Endometrial microvascular endothelial cells (primary cell): ENCODE data around the gene SIK3. TPM values are rescaled to one million over a fixed set of nuclear protein-coding genes. Genes with fewer than 3 reads are reported as not detected.

Source experiments
- in situ Hi-C: cut with HindIII; loops from 2 replicates; pipeline ENCODE4 v1.10.0; 2017; ENCODE audit warnings: low sequenced_read_pairs, low pct_unique_long_range_greater_than_20kb; ENCODE audit errors: inconsistent ontology term
- total RNA-seq: library from RNA; depleted of rRNA; stranded (reverse); fragments of >200 nt; gene quantifications from one replicate; pipeline ENCODE4 v1.2.3, GENCODE V29; 2015; ENCODE audit errors: inconsistent ontology term

Gene SIK3
- total RNA-seq, 1 donor from 2014 or later: 7.9 TPM

GRCh38 chr11:117022526-117022925 is 75.7 kb downstream of the SIK3 start:
- in situ Hi-C loops: no loop called here

GRCh38 chr11:117020869-117021564 is 77.2 kb downstream of the SIK3 start:
- in situ Hi-C loops: no loop called here

GRCh38 chr11:117020287-117020686 is 77.9 kb downstream of the SIK3 start:
- in situ Hi-C loops: no loop called here

- in situ Hi-C loops: no loop called here
Measured at GRCh38 chr11:117019871-117020270, 78.4 kb downstream of the SIK3 start.

GRCh38 chr11:117017456-117017855 is 80.8 kb downstream of the SIK3 start:
- in situ Hi-C loops: no loop called here

GRCh38 chr11:117016747-117017146 is 81.5 kb downstream of the SIK3 start:
- in situ Hi-C loops: no loop called here

GRCh38 chr11:117016246-117016645 is 82.0 kb downstream of the SIK3 start:
- in situ Hi-C loops: no loop called here

GRCh38 chr11:117011541-117011898 is 86.7 kb downstream of the SIK3 start:
- in situ Hi-C loops: no loop called here

GRCh38 chr11:117010808-117011540 is 87.3 kb downstream of the SIK3 start:
- in situ Hi-C loops: no loop called here

- in situ Hi-C loops: no loop called here
Measured at GRCh38 chr11:117009905-117010605, 88.2 kb downstream of the SIK3 start.

- in situ Hi-C loops: no loop called here
Measured at GRCh38 chr11:117005758-117006157, 92.5 kb downstream of the SIK3 start.

- in situ Hi-C loops: no loop called here
Measured at GRCh38 chr11:117002639-117003299, 95.5 kb downstream of the SIK3 start.

GRCh38 chr11:117000014-117000737 is 98.1 kb downstream of the SIK3 start:
- in situ Hi-C loops: no loop called here

- in situ Hi-C loops: no loop called here
Measured at GRCh38 chr11:116997071-116997470, 101.2 kb downstream of the SIK3 start.

- in situ Hi-C loops: no loop called here
Measured at GRCh38 chr11:116994195-116994594, 104.0 kb downstream of the SIK3 start.

GRCh38 chr11:116993599-116993998 is 104.6 kb downstream of the SIK3 start:
- in situ Hi-C loops: no loop called here

- in situ Hi-C loops: no loop called here
Measured at GRCh38 chr11:116991491-116991890, 106.7 kb downstream of the SIK3 start.

GRCh38 chr11:116990811-116991210 is 107.4 kb downstream of the SIK3 start:
- in situ Hi-C loops: no loop called here

GRCh38 chr11:116990061-116990473 is 108.2 kb downstream of the SIK3 start:
- in situ Hi-C loops: no loop called here
